Activated naive CD8-positive, alpha-beta T cell treated with anti-CD3 and anti-CD28 coated beads, Interleukin-2, amount 10 ng/mL, durations not matched to agents 7 days and 5 days (primary cell): Measurements from ENCODE around the gene CARD19. TPM values are rescaled to one million over a fixed set of nuclear protein-coding genes. Genes with fewer than 3 reads are reported as not detected.

Experiments used
- ATAC-seq: fragments of 150-1000 bp; cut with Tn5 transposase; one replicate; pipeline ENCODE4 v1.10.0; 2021; ENCODE audit warnings: low read depth, moderate library complexity
- POLR2A ChIA-PET: fragments of 350-600 bp; sonication (Branson Sonifier 250); formaldehyde crosslinking; loops from one replicate; lab custom pipeline; 2021; ENCODE audit warnings: antibody characterized with exemption; lab: Charles Lee
- DNase-seq: peaks from one replicate; pipeline ENCODE4 v3.0.0; 2021
- H3K27ac Mint-ChIP-seq: one replicate; pipeline ENCODE4 v1.8.0; 2022; ENCODE audit warnings: mild to moderate bottlenecking, mixed read lengths
- H3K27me3 Mint-ChIP-seq: one replicate; pipeline ENCODE4 v1.8.0; 2022; ENCODE audit warnings: mild to moderate bottlenecking, moderate library complexity, mixed read lengths
- H3K36me3 Mint-ChIP-seq: one replicate; pipeline ENCODE4 v1.8.0; 2021; ENCODE audit warnings: mild to moderate bottlenecking, mixed read lengths
- H3K4me1 Mint-ChIP-seq: one replicate; pipeline ENCODE4 v1.8.0; 2021; ENCODE audit warnings: mixed read lengths
- H3K4me3 Mint-ChIP-seq: one replicate; pipeline ENCODE4 v1.8.0; 2022; ENCODE audit warnings: mild to moderate bottlenecking, moderate library complexity, mixed read lengths
- H3K9me3 Mint-ChIP-seq: one replicate; pipeline ENCODE4 v1.8.0; 2021; ENCODE audit warnings: mixed read lengths
- total RNA-seq, 2 experiments: library from RNA; stranded (reverse); gene quantifications; one replicate each; pipeline ENCODE4 v1.2.3, GENCODE V29; 2021

CARD19 gene
- 10 to 100 TPM; 68.1 to 68.2 TPM for total RNA-seq

- Mint-ChIP-seq H3K27ac (peak within 1 kb of the TSS; percentile 99), H3K27me3 (no peaks in the 10 kb centered on the region), H3K36me3 (peaks cover 12% of the 10 kb centered on the region), H3K4me1 (peaks cover 62% of the 10 kb centered on the region), H3K9me3 (peaks cover under 1% of the 10 kb centered on the region), H3K4me3 (peak within 1 kb of the TSS; percentile 93)
- DNase-seq (no peak), ATAC-seq (peak; percentile 8)
- POLR2A ChIA-PET = interaction anchor here (0.6 to 5.7 kb wide), 10 partner anchors 10 to 426 kb away, joined by 3 to 58 read pairs (median 6); partner anchors contain the start of gene IPPK
These were observed at the start of gene CARD19 for GRCh38 chr9:93096131-93096802. Gene CARD19 (plus strand): TSS chr9:93096217. CDS start chr9:93096346, 129 bp downstream.

- no peaks in the 10 kb centered on the region for H3K36me3 Mint-ChIP-seq
- peaks cover 2% of the 10 kb centered on the region for H3K27me3 Mint-ChIP-seq
- H3K9me3 Mint-ChIP-seq = no peaks in the 10 kb centered on the region
- peaks cover 18% of the 10 kb centered on the region for H3K4me1 Mint-ChIP-seq
- POLR2A ChIA-PET = interaction anchor here (1.7 kb wide), 1 partner anchor 11 kb away, joined by 5 read pairs; no protein-coding TSS in a partner anchor
- peak overlapping the region; percentile 61 for H3K27ac Mint-ChIP-seq
- DNase-seq (no peak), ATAC-seq (peak; percentile 88)
- H3K4me3 Mint-ChIP-seq = peak overlapping the region; percentile 11
These were observed 47.2 kb upstream of the CARD19 start for GRCh38 chr9:93048566-93049448.

GRCh38 chr9:93049491-93049890 lies 46.5 kb upstream of the CARD19 start:
- Mint-ChIP-seq H3K36me3 (no peaks in the 10 kb centered on the region), H3K27me3 (peaks cover 2% of the 10 kb centered on the region), H3K4me3 (no peak overlapping the region), H3K9me3 (no peaks in the 10 kb centered on the region), H3K4me1 (peaks cover 18% of the 10 kb centered on the region), H3K27ac (no peak overlapping the region)
- ATAC-seq (no peak), DNase-seq (no peak)
- POLR2A ChIA-PET = interaction anchor here (0.7 to 1.7 kb wide), 2 partner anchors 10 to 404 kb away, joined by 3 to 5 read pairs; no protein-coding TSS in a partner anchor

- POLR2A ChIA-PET = interaction anchor here (0.7 to 1.7 kb wide), 4 partner anchors 9 to 403 kb away, joined by 3 to 5 read pairs (median 3); no protein-coding TSS in a partner anchor
These were observed 45.8 kb upstream of the CARD19 start for GRCh38 chr9:93050231-93050630.

GRCh38 chr9:93051680-93052089 lies 44.3 kb upstream of the CARD19 start:
- H3K36me3 Mint-ChIP-seq = no peaks in the 10 kb centered on the region
- POLR2A ChIA-PET = interaction anchor here (0.5 to 2.6 kb wide), 5 partner anchors 8 to 85 kb away, joined by 3 to 13 read pairs (median 3); partner anchors contain the start of gene CARD19

More at GRCh38 chr9:93050231-93050630, 45.8 kb upstream of the CARD19 start:
- Mint-ChIP-seq H3K27me3 (no peaks in the 10 kb centered on the region), H3K36me3 (no peaks in the 10 kb centered on the region), H3K9me3 (no peaks in the 10 kb centered on the region), H3K27ac (no peak overlapping the region), H3K4me3 (no peak overlapping the region), H3K4me1 (peaks cover 20% of the 10 kb centered on the region)
- DNase-seq = no peak
- no peak for ATAC-seq

GRCh38 chr9:93052791-93053540 lies 43.1 kb upstream of the CARD19 start:
- Mint-ChIP-seq H3K4me1 (peaks cover 26% of the 10 kb centered on the region), H3K27ac (no peak overlapping the region), H3K9me3 (no peaks in the 10 kb centered on the region), H3K36me3 (no peaks in the 10 kb centered on the region), H3K27me3 (no peaks in the 10 kb centered on the region), H3K4me3 (no peak overlapping the region)
- ATAC-seq (peak; percentile 32), DNase-seq (no peak)
- POLR2A ChIA-PET = interaction anchor here (0.5 to 2.6 kb wide), 7 partner anchors 11 to 109 kb away, joined by 3 to 13 read pairs (median 4); no protein-coding TSS in a partner anchor

More at GRCh38 chr9:93051680-93052089, 44.3 kb upstream of the CARD19 start:
- Mint-ChIP-seq H3K27ac (peak overlapping the region; percentile 21), H3K9me3 (no peaks in the 10 kb centered on the region), H3K4me1 (peaks cover 21% of the 10 kb centered on the region), H3K27me3 (no peaks in the 10 kb centered on the region), H3K4me3 (no peak overlapping the region)
- DNase-seq (no peak), ATAC-seq (no peak)

- H3K27me3 Mint-ChIP-seq = no peaks in the 10 kb centered on the region
- no peak overlapping the region for H3K4me3 Mint-ChIP-seq
- DNase-seq (no peak), ATAC-seq (no peak)
- peaks cover 23% of the 10 kb centered on the region for H3K4me1 Mint-ChIP-seq
- no peaks in the 10 kb centered on the region for H3K9me3 Mint-ChIP-seq
- H3K27ac Mint-ChIP-seq = no peak overlapping the region
- H3K36me3 Mint-ChIP-seq = no peaks in the 10 kb centered on the region
- POLR2A ChIA-PET = interaction anchor here (0.5 to 2.6 kb wide), 7 partner anchors 11 to 110 kb away, joined by 3 to 13 read pairs (median 6); partner anchors contain the start of gene CARD19
These were observed 42.2 kb upstream of the CARD19 start for GRCh38 chr9:93053781-93054331.

GRCh38 chr9:93054758-93055704 lies 41.0 kb upstream of the CARD19 start:
- ATAC-seq (no peak), DNase-seq (no peak)
- Mint-ChIP-seq H3K27me3 (no peaks in the 10 kb centered on the region), H3K4me3 (no peak overlapping the region), H3K36me3 (no peaks in the 10 kb centered on the region), H3K4me1 (peaks cover 18% of the 10 kb centered on the region), H3K27ac (peak overlapping the region; percentile 64), H3K9me3 (no peaks in the 10 kb centered on the region)
- POLR2A ChIA-PET = interaction anchor here (0.6 to 1.9 kb wide), 3 partner anchors 26 to 41 kb away, joined by 4 to 7 read pairs (median 6); partner anchors contain the start of gene CARD19

GRCh38 chr9:93057042-93057702 lies 38.8 kb upstream of the CARD19 start:
- H3K4me1 Mint-ChIP-seq = peaks cover 40% of the 10 kb centered on the region
- no peak overlapping the region for H3K4me3 Mint-ChIP-seq
- H3K27ac Mint-ChIP-seq = peak overlapping the region; percentile 54
- ATAC-seq = no peak
- no peaks in the 10 kb centered on the region for H3K9me3 Mint-ChIP-seq
- DNase-seq = no peak
- peaks cover under 1% of the 10 kb centered on the region for H3K36me3 Mint-ChIP-seq
- H3K27me3 Mint-ChIP-seq = no peaks in the 10 kb centered on the region
- POLR2A ChIA-PET = interaction anchor here (1.1 to 2.5 kb wide), 2 partner anchors 10 to 28 kb away, joined by 5 to 8 read pairs; no protein-coding TSS in a partner anchor

- H3K36me3 Mint-ChIP-seq = peaks cover 4% of the 10 kb centered on the region
- POLR2A ChIA-PET = interaction anchor here (2.5 kb wide), 1 partner anchor 29 kb away, joined by 8 read pairs; no protein-coding TSS in a partner anchor
- no peaks in the 10 kb centered on the region for H3K9me3 Mint-ChIP-seq
- DNase-seq = no peak
- H3K27ac Mint-ChIP-seq = peak overlapping the region; percentile 79
- peak overlapping the region; percentile 61 for H3K4me3 Mint-ChIP-seq
- ATAC-seq = peak; percentile 14
- no peaks in the 10 kb centered on the region for H3K27me3 Mint-ChIP-seq
- H3K4me1 Mint-ChIP-seq = peaks cover 43% of the 10 kb centered on the region
These were observed 38.2 kb upstream of the CARD19 start for GRCh38 chr9:93057703-93058354.
